ENCODE results near the gene SMARCB1.

DNA sequence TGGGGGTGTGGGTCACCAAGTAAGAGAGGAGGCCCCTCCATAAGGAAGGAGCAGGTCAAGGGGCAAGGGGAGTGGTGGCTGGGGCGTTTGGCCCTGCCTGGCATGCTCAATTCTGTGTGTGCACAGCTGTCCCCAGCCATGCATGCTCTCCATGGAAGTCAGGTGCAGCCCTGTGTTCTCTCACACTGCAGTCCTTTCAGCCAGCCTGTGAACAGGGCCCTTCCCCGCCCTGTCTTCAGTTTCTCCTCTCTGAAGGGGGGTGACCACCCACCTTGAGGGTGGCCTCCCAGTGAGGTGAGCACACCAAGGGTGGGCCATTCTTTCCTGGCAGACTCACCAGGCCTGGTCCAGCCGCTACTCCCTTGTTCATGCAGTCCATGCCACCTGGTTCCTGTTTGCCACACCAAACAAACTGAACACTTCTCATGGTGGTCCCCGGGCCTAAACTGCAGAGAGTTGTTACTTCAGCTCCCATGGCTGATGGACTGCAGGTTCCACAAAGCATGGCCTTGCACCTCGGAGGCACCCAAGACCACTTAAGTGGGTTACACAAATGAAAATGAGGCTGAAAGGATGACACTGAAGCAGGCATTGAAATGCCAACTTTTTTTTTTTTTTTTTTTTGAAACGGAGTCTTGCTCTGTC lies 17.3 kb upstream of the SMARCB1 start:
- TF ChIP-seq POLR2A (IDR thresholded peaks at IDR 0.05; ENCODE audit: low read depth, low read length) (no peak), POLR2AphosphoS5 (IDR thresholded peaks at IDR 0.05; ENCODE audit: low read depth, low read length) (no peak)
